ENCODE measurements around the gene KMT2D.

KMT2D gene

GRCh38 chr12:49022558-49023178, 37.9 kb downstream of the KMT2D start:
- Histone ChIP-seq H3K27ac (ENCODE audit: low read depth, low read length) (no peak overlapping the region), H3K36me3 (ENCODE audit: control insufficient read depth, insufficient read depth, low read length) (peaks cover 65% of the 10 kb centered on the region), H3K9me3 (ENCODE audit: control insufficient read depth, insufficient read depth, low read depth, low read length) (no peaks in the 10 kb centered on the region), H3K4me1 (ENCODE audit: control insufficient read depth, insufficient read depth, low read length) (peaks cover 9% of the 10 kb centered on the region), H3K4me3 (ENCODE audit: low read depth, low read length) (no peak overlapping the region), H3K9ac (ENCODE audit: low read length) (no peak overlapping the region), H3K27me3 (ENCODE audit: control insufficient read depth, insufficient read depth, low read length) (no peaks in the 10 kb centered on the region)

- Histone ChIP-seq H3K4me1 (ENCODE audit: control insufficient read depth, insufficient read depth, low read length) (peaks cover 12% of the 10 kb centered on the region), H3K4me3 (ENCODE audit: low read depth, low read length) (no peak overlapping the region), H3K9me3 (ENCODE audit: control insufficient read depth, insufficient read depth, low read depth, low read length) (no peaks in the 10 kb centered on the region), H3K9ac (ENCODE audit: low read length) (no peak overlapping the region), H3K27me3 (ENCODE audit: control insufficient read depth, insufficient read depth, low read length) (no peaks in the 10 kb centered on the region), H3K36me3 (ENCODE audit: control insufficient read depth, insufficient read depth, low read length) (peaks cover 53% of the 10 kb centered on the region), H3K27ac (ENCODE audit: low read depth, low read length) (no peak overlapping the region)
Measured at GRCh38 chr12:49021292-49021915, 39.2 kb downstream of the KMT2D start.

GRCh38 chr12:49020441-49020840, 40.2 kb downstream of the KMT2D start:
- Histone ChIP-seq H3K4me1 (ENCODE audit: control insufficient read depth, insufficient read depth, low read length) (peaks cover 12% of the 10 kb centered on the region), H3K9me3 (ENCODE audit: control insufficient read depth, insufficient read depth, low read depth, low read length) (no peaks in the 10 kb centered on the region), H3K27ac (ENCODE audit: low read depth, low read length) (no peak overlapping the region), H3K9ac (ENCODE audit: low read length) (no peak overlapping the region), H3K36me3 (ENCODE audit: control insufficient read depth, insufficient read depth, low read length) (peaks cover 43% of the 10 kb centered on the region), H3K4me3 (ENCODE audit: low read depth, low read length) (no peak overlapping the region), H3K27me3 (ENCODE audit: control insufficient read depth, insufficient read depth, low read length) (no peaks in the 10 kb centered on the region)

GRCh38 chr12:49019443-49020324, 40.9 kb downstream of the KMT2D start:
- Histone ChIP-seq H3K9ac (ENCODE audit: low read length) (peak overlapping the region; percentile 56), H3K9me3 (ENCODE audit: control insufficient read depth, insufficient read depth, low read depth, low read length) (no peaks in the 10 kb centered on the region), H3K4me1 (ENCODE audit: control insufficient read depth, insufficient read depth, low read length) (peaks cover 12% of the 10 kb centered on the region), H3K27ac (ENCODE audit: low read depth, low read length) (peak overlapping the region; percentile 85; the same call in 1 of the 2 replicates), H3K27me3 (ENCODE audit: control insufficient read depth, insufficient read depth, low read length) (no peaks in the 10 kb centered on the region), H3K36me3 (ENCODE audit: control insufficient read depth, insufficient read depth, low read length) (peaks cover 35% of the 10 kb centered on the region), H3K4me3 (ENCODE audit: low read depth, low read length) (peak overlapping the region; percentile 87)

GRCh38 chr12:49019120-49019430, 41.5 kb downstream of the KMT2D start:
- H3K9me3 ChIP-seq (ENCODE audit: control insufficient read depth, insufficient read depth, low read depth, low read length) = no peaks in the 10 kb centered on the region
- H3K27ac ChIP-seq (ENCODE audit: low read depth, low read length) = peak overlapping the region; percentile 85
- peak overlapping the region; percentile 89 for H3K9ac ChIP-seq (ENCODE audit: low read length)
- H3K4me1 ChIP-seq (ENCODE audit: control insufficient read depth, insufficient read depth, low read length) = peaks cover 12% of the 10 kb centered on the region
- peaks cover 29% of the 10 kb centered on the region for H3K36me3 ChIP-seq (ENCODE audit: control insufficient read depth, insufficient read depth, low read length)
- peak overlapping the region; percentile 87 for H3K4me3 ChIP-seq (ENCODE audit: low read depth, low read length)
- no peaks in the 10 kb centered on the region for H3K27me3 ChIP-seq (ENCODE audit: control insufficient read depth, insufficient read depth, low read length)

- peaks cover 24% of the 10 kb centered on the region for H3K36me3 ChIP-seq (ENCODE audit: control insufficient read depth, insufficient read depth, low read length)
- H3K27me3 ChIP-seq (ENCODE audit: control insufficient read depth, insufficient read depth, low read length) = no peaks in the 10 kb centered on the region
- H3K9me3 ChIP-seq (ENCODE audit: control insufficient read depth, insufficient read depth, low read depth, low read length) = no peaks in the 10 kb centered on the region
- peak within 1 kb of the TSS; percentile 96 for H3K9ac ChIP-seq (ENCODE audit: low read length)
- H3K4me1 ChIP-seq (ENCODE audit: control insufficient read depth, insufficient read depth, low read length) = peaks cover 12% of the 10 kb centered on the region
- peak within 1 kb of the TSS; percentile 85 for H3K27ac ChIP-seq (ENCODE audit: low read depth, low read length)
- peak within 1 kb of the TSS; percentile 87 for H3K4me3 ChIP-seq (ENCODE audit: low read depth, low read length)
Measured at GRCh38 chr12:49018261-49019119, 42.1 kb downstream of the KMT2D start, which contains the start of gene PRKAG1. Gene PRKAG1 (minus strand): TSS chr12:49018776. CDS start chr12:49018740, 36 bp downstream.

GRCh38 chr12:49017891-49018260, 42.7 kb downstream of the KMT2D start:
- Histone ChIP-seq H3K27ac (ENCODE audit: low read depth, low read length) (peak overlapping the region; percentile 69; the same call in 1 of the 2 replicates), H3K9me3 (ENCODE audit: control insufficient read depth, insufficient read depth, low read depth, low read length) (no peaks in the 10 kb centered on the region), H3K27me3 (ENCODE audit: control insufficient read depth, insufficient read depth, low read length) (no peaks in the 10 kb centered on the region)

GRCh38 chr12:49015196-49015595, 45.4 kb downstream of the KMT2D start:
- no peak overlapping the region for H3K9ac ChIP-seq (ENCODE audit: low read length)
- H3K27ac ChIP-seq (ENCODE audit: low read depth, low read length) = no peak overlapping the region
- no peaks in the 10 kb centered on the region for H3K27me3 ChIP-seq (ENCODE audit: control insufficient read depth, insufficient read depth, low read length)
- no peak overlapping the region for H3K4me3 ChIP-seq (ENCODE audit: low read depth, low read length)
- peaks cover 11% of the 10 kb centered on the region for H3K36me3 ChIP-seq (ENCODE audit: control insufficient read depth, insufficient read depth, low read length)
- no peaks in the 10 kb centered on the region for H3K9me3 ChIP-seq (ENCODE audit: control insufficient read depth, insufficient read depth, low read depth, low read length)
- peaks cover 12% of the 10 kb centered on the region for H3K4me1 ChIP-seq (ENCODE audit: control insufficient read depth, insufficient read depth, low read length)

More at GRCh38 chr12:49017891-49018260, 42.7 kb downstream of the KMT2D start:
- H3K36me3 ChIP-seq (ENCODE audit: control insufficient read depth, insufficient read depth, low read length) = peaks cover 17% of the 10 kb centered on the region
- H3K4me3 ChIP-seq (ENCODE audit: low read depth, low read length) = peak overlapping the region; percentile 87
- peaks cover 12% of the 10 kb centered on the region for H3K4me1 ChIP-seq (ENCODE audit: control insufficient read depth, insufficient read depth, low read length)
- peak overlapping the region; percentile 96 for H3K9ac ChIP-seq (ENCODE audit: low read length)

- no peaks in the 10 kb centered on the region for H3K9me3 ChIP-seq (ENCODE audit: control insufficient read depth, insufficient read depth, low read depth, low read length)
- peaks cover 9% of the 10 kb centered on the region for H3K4me1 ChIP-seq (ENCODE audit: control insufficient read depth, insufficient read depth, low read length)
- H3K9ac ChIP-seq (ENCODE audit: low read length) = no peak overlapping the region
- no peak overlapping the region for H3K4me3 ChIP-seq (ENCODE audit: low read depth, low read length)
- H3K27me3 ChIP-seq (ENCODE audit: control insufficient read depth, insufficient read depth, low read length) = no peaks in the 10 kb centered on the region
- H3K36me3 ChIP-seq (ENCODE audit: control insufficient read depth, insufficient read depth, low read length) = peaks cover 11% of the 10 kb centered on the region
- H3K27ac ChIP-seq (ENCODE audit: low read depth, low read length) = no peak overlapping the region
Measured at GRCh38 chr12:49014547-49014946, 46.0 kb downstream of the KMT2D start.

GRCh38 chr12:49013428-49013827, 47.2 kb downstream of the KMT2D start:
- H3K4me3 ChIP-seq (ENCODE audit: low read depth, low read length) = no peak overlapping the region
- no peak overlapping the region for H3K9ac ChIP-seq (ENCODE audit: low read length)
- no peaks in the 10 kb centered on the region for H3K9me3 ChIP-seq (ENCODE audit: control insufficient read depth, insufficient read depth, low read depth, low read length)
- no peaks in the 10 kb centered on the region for H3K27me3 ChIP-seq (ENCODE audit: control insufficient read depth, insufficient read depth, low read length)
- H3K27ac ChIP-seq (ENCODE audit: low read depth, low read length) = no peak overlapping the region
- H3K36me3 ChIP-seq (ENCODE audit: control insufficient read depth, insufficient read depth, low read length) = peaks cover 11% of the 10 kb centered on the region
- H3K4me1 ChIP-seq (ENCODE audit: control insufficient read depth, insufficient read depth, low read length) = peaks cover 5% of the 10 kb centered on the region

All from HUES6 (cell line).